Ovary (tissue), 3 donors: ENCODE measurements around the gene UGT1A7.

ENCODE experiments used
- EP300 ChIP-seq: sonication (generic); formaldehyde crosslinking; IDR thresholded peaks from one replicate; pipeline ENCODE4 v1.6.1; 2017; ENCODE audit warnings: antibody characterized with exemption
- POLR2A ChIP-seq: fragments of 450-650 bp; IDR thresholded peaks from one replicate; pipeline ENCODE4 v1.6.1; 2017; ENCODE audit warnings: antibody characterized with exemption, mild to moderate bottlenecking, moderate library complexity
- TF ChIP-seq, protein P1 (sequence below), 3 donors: fragments of 450-650 bp in 2 of 3; fragments of 200-600 bp in 1 of 3; IDR thresholded peaks; one replicate each; pipeline versions ENCODE4 v1.5.1 to v1.8.0; 2016 to 2022; ENCODE audit warnings: antibody characterized with exemption in 3 of 3, mild to moderate bottlenecking in 1 of 3
- donor health status: DM: no; HTN: no; CAD: no.

DNA sequence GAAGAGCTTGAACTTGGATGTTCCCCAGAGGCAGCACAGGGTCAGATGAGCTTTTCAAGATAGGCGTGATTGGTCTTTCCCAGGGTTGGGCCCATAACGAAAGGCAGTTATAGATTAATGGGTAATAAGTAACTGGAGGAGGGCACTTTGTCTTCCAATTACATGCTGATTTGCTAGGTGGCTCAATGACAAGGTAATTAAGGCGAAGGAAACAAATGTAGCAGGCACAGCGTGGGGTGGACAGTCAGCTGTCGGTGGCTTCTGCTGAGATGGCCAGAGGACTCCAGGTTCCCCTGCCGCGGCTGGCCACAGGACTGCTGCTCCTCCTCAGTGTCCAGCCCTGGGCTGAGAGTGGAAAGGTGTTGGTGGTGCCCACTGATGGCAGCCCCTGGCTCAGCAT lies 36.9 kb downstream of the UGT1A7 start, which contains the start of gene UGT1A4:
- no peak for TF ChIP-seq POLR2A
- TF ChIP-seq EP300: no peak
- TF ChIP-seq, protein P1, sequence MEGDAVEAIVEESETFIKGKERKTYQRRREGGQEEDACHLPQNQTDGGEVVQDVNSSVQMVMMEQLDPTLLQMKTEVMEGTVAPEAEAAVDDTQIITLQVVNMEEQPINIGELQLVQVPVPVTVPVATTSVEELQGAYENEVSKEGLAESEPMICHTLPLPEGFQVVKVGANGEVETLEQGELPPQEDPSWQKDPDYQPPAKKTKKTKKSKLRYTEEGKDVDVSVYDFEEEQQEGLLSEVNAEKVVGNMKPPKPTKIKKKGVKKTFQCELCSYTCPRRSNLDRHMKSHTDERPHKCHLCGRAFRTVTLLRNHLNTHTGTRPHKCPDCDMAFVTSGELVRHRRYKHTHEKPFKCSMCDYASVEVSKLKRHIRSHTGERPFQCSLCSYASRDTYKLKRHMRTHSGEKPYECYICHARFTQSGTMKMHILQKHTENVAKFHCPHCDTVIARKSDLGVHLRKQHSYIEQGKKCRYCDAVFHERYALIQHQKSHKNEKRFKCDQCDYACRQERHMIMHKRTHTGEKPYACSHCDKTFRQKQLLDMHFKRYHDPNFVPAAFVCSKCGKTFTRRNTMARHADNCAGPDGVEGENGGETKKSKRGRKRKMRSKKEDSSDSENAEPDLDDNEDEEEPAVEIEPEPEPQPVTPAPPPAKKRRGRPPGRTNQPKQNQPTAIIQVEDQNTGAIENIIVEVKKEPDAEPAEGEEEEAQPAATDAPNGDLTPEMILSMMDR (IDR thresholded peaks at IDR 0.05): no peak
